Thyroid gland (tissue), 4 donors: ENCODE measurements around the gene ABCA2. TPM values are rescaled to one million over a fixed set of nuclear protein-coding genes. Genes with fewer than 3 reads are reported as not detected.
"Not testable (repeated sequence)": the region's sequence is repeated elsewhere in the genome, so short reads cannot be mapped to it uniquely, and the experiment has no call there.

Source experiments
- DNase-seq, 2 donors: peaks; one replicate each; pipeline ENCODE4 v3.0.0-alpha.2; 2019
- H3K27ac ChIP-seq, 3 donors: fragments of 200-600 bp; sonication (generic); 1 replicate in 2 of 3; 2 replicates in 1 of 3; pipeline ENCODE4 v1.5.1; 2016 to 2019; ENCODE audit warnings: mild to moderate bottlenecking in 1 of 3, moderate library complexity in 1 of 3
- H3K27me3 ChIP-seq: fragments of 200-600 bp; sonication (generic); one replicate; pipeline ENCODE4 v1.5.1; 2019
- H3K36me3 ChIP-seq, 2 donors: fragments of 200-600 bp; sonication (generic); one replicate each; pipeline ENCODE4 v1.5.1; 2016 to 2019
- H3K4me1 ChIP-seq, 2 donors: fragments of 200-600 bp; sonication (generic); one replicate each; pipeline ENCODE4 v1.5.1; 2017 to 2019
- H3K4me3 ChIP-seq, 3 donors: fragments of 200-600 bp; sonication (generic); replicated peaks in 1 of 3; 1 replicate in 2 of 3; 2 replicates in 1 of 3; pipeline ENCODE4 v1.5.1; 2016; ENCODE audit warnings: mild to moderate bottlenecking in 1 of 3
- H3K9me3 ChIP-seq: fragments of 200-600 bp; sonication (generic); one replicate; pipeline ENCODE4 v1.5.1; 2017
- POLR2A ChIP-seq, 2 donors: fragments of 450-650 bp; IDR thresholded peaks; one replicate each; pipeline ENCODE4 v1.6.1; 2017; ENCODE audit warnings: antibody characterized with exemption in 2 of 2, mild to moderate bottlenecking in 2 of 2, moderate library complexity in 1 of 2
- WGBS, 2 donors: methylation state at CpG; one replicate each; pipeline ENCODE4 v1.1.5; 2017; 5-methylcytosine and 5-hydroxymethylcytosine counted together
- intact Hi-C: fragments of 100-400 bp; cut with DNase I; formaldehyde crosslinking; loops from one replicate; pipeline ENCODE4 v1.15.1; 2023
- total RNA-seq, 4 donors: library from RNA; depleted of rRNA; stranded (reverse); fragments of >200 nt; gene quantifications; one replicate each; pipeline ENCODE4 v1.2.3, GENCODE V29; 2016
- TF ChIP-seq, protein P1 (sequence below), 6 experiments: fragments of 200-600 bp in 3 of 6; fragments of 450-650 bp in 3 of 6; sonication (generic) in 3 of 6; IDR thresholded peaks; one replicate each; pipeline ENCODE4 v1.5.1; 2016 to 2019; ENCODE audit warnings: antibody characterized with exemption in 6 of 6, mild to moderate bottlenecking in 2 of 6, inconsistent platforms in 1 of 6, moderate library complexity in 1 of 6

The ABCA2 gene
- total RNA-seq, 4 donors from 2014 or later, result 36.8 to 59.7 (median 50.2) TPM

DNA sequence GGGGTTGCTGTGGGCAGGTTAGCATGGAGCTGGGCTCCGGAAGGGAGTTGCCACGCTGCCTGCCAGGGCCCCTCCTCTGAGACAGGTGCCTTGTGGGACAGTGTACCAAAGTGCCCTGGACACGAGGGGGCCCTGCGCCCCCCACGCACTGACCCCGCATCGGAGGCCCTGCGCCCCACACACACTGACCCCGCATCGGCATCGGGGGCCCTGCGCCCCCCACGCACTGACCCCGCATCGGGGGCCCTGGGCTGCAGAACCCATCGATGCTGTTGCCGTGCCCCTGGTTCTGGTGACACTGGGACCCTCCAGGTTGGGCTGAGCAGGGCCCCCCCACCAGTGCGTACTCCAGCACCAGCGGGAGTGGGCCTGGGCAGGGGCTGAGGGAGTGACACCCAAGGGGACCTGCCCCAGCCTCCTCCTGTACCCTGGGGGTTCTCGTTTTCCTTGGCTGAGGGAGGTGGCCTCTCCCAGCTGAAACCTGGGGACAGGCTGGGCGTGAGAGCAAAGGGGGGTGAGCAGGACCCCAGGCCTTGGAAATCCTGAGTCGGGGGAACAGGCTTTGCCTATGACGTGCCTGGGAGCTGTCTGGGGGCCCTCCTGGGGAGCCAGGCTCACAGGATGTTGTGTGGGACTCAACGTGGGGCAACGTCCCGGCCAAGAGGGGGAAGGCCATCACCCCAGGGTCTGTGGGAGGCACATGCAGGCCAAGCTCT lies 35.4 kb upstream of the ABCA2 start:
- no peak overlapping the region for H3K27ac ChIP-seq
- 20% methylated on average over 1 of the region's 26 CpGs; no CpG with 5 or more reads in 1 of the 2 donors for WGBS, 2 donors
- H3K36me3 ChIP-seq, result no peaks in the 10 kb centered on the region
- no peaks in the 10 kb centered on the region for H3K27me3 ChIP-seq
- no peaks in the 10 kb centered on the region for H3K9me3 ChIP-seq
- no peak overlapping the region for H3K4me3 ChIP-seq
- DNase-seq, result no peak
- TF ChIP-seq, protein P1, sequence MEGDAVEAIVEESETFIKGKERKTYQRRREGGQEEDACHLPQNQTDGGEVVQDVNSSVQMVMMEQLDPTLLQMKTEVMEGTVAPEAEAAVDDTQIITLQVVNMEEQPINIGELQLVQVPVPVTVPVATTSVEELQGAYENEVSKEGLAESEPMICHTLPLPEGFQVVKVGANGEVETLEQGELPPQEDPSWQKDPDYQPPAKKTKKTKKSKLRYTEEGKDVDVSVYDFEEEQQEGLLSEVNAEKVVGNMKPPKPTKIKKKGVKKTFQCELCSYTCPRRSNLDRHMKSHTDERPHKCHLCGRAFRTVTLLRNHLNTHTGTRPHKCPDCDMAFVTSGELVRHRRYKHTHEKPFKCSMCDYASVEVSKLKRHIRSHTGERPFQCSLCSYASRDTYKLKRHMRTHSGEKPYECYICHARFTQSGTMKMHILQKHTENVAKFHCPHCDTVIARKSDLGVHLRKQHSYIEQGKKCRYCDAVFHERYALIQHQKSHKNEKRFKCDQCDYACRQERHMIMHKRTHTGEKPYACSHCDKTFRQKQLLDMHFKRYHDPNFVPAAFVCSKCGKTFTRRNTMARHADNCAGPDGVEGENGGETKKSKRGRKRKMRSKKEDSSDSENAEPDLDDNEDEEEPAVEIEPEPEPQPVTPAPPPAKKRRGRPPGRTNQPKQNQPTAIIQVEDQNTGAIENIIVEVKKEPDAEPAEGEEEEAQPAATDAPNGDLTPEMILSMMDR (IDR thresholded peaks at IDR 0.05), result no peak
- TF ChIP-seq POLR2A (IDR thresholded peaks at IDR 0.05), result no peak
- no peaks in the 10 kb centered on the region for H3K4me1 ChIP-seq
- intact Hi-C loops, result no loop called here

DNA sequence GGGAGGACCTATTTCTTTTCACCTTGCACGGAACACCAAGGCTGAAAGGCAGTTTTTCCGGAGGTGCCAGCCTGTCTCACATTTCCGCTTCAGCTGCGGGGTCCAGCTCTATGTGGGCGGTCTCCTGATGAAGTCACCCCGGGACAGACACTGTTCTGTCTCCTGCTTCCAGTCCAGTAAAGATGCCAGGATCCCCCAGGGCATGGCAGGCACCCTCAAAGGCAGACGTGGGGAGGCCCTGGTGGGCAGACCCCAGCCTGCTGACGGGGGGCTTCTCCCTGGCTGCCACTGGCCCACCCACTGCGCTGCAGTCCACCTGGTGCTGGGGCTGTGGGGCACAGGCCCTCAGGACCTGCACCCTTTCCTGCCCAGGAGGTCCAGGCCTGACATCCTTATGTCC lies 34.8 kb upstream of the ABCA2 start:
- DNase-seq, H3K4me1 ChIP-seq, H3K36me3 ChIP-seq, H3K4me3 ChIP-seq, H3K27me3 ChIP-seq, intact Hi-C loops, H3K27ac ChIP-seq, H3K9me3 ChIP-seq: not testable (repeated sequence)
- 94% methylated on average over 6 of the region's 9 CpGs; no CpG with 5 or more reads in 1 of the 2 donors for WGBS, 2 donors

DNA sequence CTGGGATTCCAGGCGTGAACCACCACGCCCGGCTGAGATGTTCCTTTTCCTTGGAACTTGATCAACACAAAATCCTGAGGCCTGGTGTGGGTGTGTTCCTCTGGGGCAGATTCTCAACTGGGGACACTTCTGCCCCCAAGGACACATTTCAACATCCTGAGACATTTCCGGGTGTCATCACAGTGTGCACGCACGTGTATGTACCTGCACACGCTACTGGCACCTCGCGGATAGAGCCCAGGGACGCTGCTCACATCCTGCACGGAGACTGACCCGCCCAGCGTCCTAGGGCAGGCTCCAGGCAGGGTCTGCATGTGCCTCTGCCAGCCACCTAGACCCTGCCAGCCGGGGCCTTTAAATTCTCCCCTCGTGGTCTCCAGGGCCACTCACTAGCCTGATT lies 34.3 kb upstream of the ABCA2 start:
- 90% methylated on average over 6 to 15 of the region's 15 CpGs for WGBS, 2 donors
- no peak for DNase-seq
- intact Hi-C loops, result no loop called here

DNA sequence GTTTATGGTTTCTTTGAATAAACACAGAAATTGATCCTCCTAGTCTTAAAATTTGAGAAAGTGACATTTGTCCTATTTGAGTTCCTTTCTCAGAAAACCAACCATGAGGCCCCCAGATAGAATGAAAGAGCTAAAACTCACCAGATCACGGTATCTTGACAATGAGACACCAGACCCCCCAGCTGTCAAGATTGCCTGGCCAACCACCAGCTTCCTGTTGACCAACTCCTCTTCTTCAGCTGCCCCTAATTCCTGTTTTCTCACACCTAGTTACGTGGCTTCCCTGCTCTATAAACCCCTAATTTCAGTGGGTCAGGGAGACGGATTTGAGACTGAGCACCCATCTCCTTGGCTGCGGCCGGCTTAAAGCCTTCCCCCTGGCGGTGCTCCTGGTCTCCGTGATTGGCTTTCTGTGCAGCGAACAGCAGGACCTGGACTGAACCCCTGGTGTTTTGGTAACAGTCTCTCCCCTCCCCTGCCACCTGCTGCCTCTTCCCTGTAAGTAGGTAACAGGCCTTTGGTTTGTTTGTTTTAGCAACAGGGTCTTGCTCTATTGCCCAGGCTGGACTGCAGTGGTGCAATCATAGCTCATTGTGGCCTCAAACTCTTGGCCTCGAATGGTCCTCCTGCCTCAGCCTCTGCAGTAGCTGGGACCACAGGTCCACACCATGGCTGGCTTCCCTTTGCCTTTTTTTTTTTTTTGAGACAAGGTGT lies 30.6 kb upstream of the ABCA2 start:
- TF ChIP-seq POLR2A (IDR thresholded peaks at IDR 0.05), result no peak
- TF ChIP-seq, protein P1 (IDR thresholded peaks at IDR 0.05), result no peak
- WGBS, 2 donors, result 86 to 91% methylated on average over 9 of the region's 9 CpGs
- peaks cover 17 to 26% of the 10 kb centered on the region in 2 donors for H3K4me1 ChIP-seq

More for the DNA sequence above, 34.3 kb upstream of the ABCA2 start:
- Histone ChIP-seq H3K4me3 (no peak overlapping the region), H3K27me3 (no peaks in the 10 kb centered on the region), H3K4me1 (no peaks in the 10 kb centered on the region), H3K9me3 (no peaks in the 10 kb centered on the region), H3K27ac (no peak overlapping the region), H3K36me3 (no peaks in the 10 kb centered on the region)
- no peak for TF ChIP-seq POLR2A (IDR thresholded peaks at IDR 0.05)
- TF ChIP-seq, protein P1 (IDR thresholded peaks at IDR 0.05), result no peak

GRCh38 chr9:137057545-137057944 lies 29.5 kb upstream of the ABCA2 start:
- TF ChIP-seq POLR2A (IDR thresholded peaks at IDR 0.05), result no peak
- TF ChIP-seq, protein P1 (IDR thresholded peaks at IDR 0.05), result no peak
- H3K36me3 ChIP-seq, result no peaks in the 10 kb centered on the region
- no peak for DNase-seq
- 73 to 77% methylated on average over 16 of the region's 16 CpGs for WGBS, 2 donors
- no peaks in the 10 kb centered on the region for H3K27me3 ChIP-seq
- H3K4me1 ChIP-seq, result peaks cover 23 to 34% of the 10 kb centered on the region in 2 donors
- intact Hi-C loops, result no loop called here
- H3K4me3 ChIP-seq, result no peak overlapping the region
- no peak overlapping the region for H3K27ac ChIP-seq
- H3K9me3 ChIP-seq, result no peaks in the 10 kb centered on the region

More for the DNA sequence above, 30.6 kb upstream of the ABCA2 start:
- no peak for DNase-seq
- no peak overlapping the region for H3K27ac ChIP-seq
- no peaks in the 10 kb centered on the region for H3K9me3 ChIP-seq
- H3K4me3 ChIP-seq, result no peak overlapping the region
- H3K36me3 ChIP-seq, result no peaks in the 10 kb centered on the region
- intact Hi-C loops, result no loop called here
- no peaks in the 10 kb centered on the region for H3K27me3 ChIP-seq
